Neural cell (in vitro differentiated cells): Measurements from ENCODE around the gene NDUFAF3. TPM values are rescaled to one million over a fixed set of nuclear protein-coding genes. Genes with fewer than 3 reads are reported as not detected.
A peak's percentile ranks its signal among the peaks of the same experiment; 100 is the strongest.

Source experiments
- H2AFZ ChIP-seq: fragments of 200-600, 300-800 bp; sonication (generic), shearing (Covaris generic); 2 replicates; pipeline ENCODE4 v1.6.0; 2014; ENCODE audit warnings: low read depth, mild to moderate bottlenecking, antibody characterized with exemption, low read length, moderate library complexity
- H3F3A ChIP-seq: fragments of 200-600 bp; shearing (Covaris generic); 2 replicates; pipeline ENCODE4 v1.6.1; 2016; ENCODE audit warnings: mild to moderate bottlenecking, moderate library complexity, mixed read lengths, antibody characterized with exemption, low read length; ENCODE audit not compliant: insufficient read depth, poor library complexity, severe bottlenecking
- H3K27ac ChIP-seq: fragments of 200-600, 300-800 bp; sonication (generic), shearing (Covaris generic); 2 replicates; pipeline ENCODE4 v1.5.1; 2014; ENCODE audit warnings: mild to moderate bottlenecking, low read length, moderate library complexity
- H3K27me3 ChIP-seq: fragments of 300-800, 200-600 bp; sonication (generic), shearing (Covaris generic); 2 replicates; pipeline ENCODE4 v1.6.0; 2014; ENCODE audit warnings: mild to moderate bottlenecking, low read depth, low read length, moderate library complexity; ENCODE audit not compliant: insufficient read depth
- H3K36me3 ChIP-seq: fragments of 300-800, 200-600 bp; sonication (generic), shearing (Covaris generic); 2 replicates; pipeline ENCODE4 v1.5.1; 2014; ENCODE audit warnings: mild to moderate bottlenecking, antibody characterized with exemption, low read length, moderate library complexity; ENCODE audit not compliant: insufficient read depth
- H3K4me2 ChIP-seq: fragments of 300-800, 200-600 bp; sonication (generic), shearing (Covaris generic); 2 replicates; pipeline ENCODE4 v1.6.0; 2014; ENCODE audit warnings: mild to moderate bottlenecking, low read length
- H3K4me3 ChIP-seq: fragments of 300-800, 200-600 bp; sonication (generic), shearing (Covaris generic); 2 replicates; pipeline ENCODE4 v1.5.1; 2014; ENCODE audit warnings: mild to moderate bottlenecking, low read length, moderate library complexity
- H3K79me2 ChIP-seq: fragments of 200-600 bp; shearing (Covaris generic); replicated peaks from 2 replicates; pipeline ENCODE4 v1.6.0; 2014; ENCODE audit warnings: mild to moderate bottlenecking, low read length, moderate library complexity; ENCODE audit not compliant: insufficient read depth
- H3K9ac ChIP-seq: fragments of 300-800, 200-600 bp; sonication (generic), shearing (Covaris generic); 2 replicates; pipeline ENCODE4 v1.6.1; 2016; ENCODE audit warnings: mild to moderate bottlenecking, low read length, mixed read lengths
- H3K9me2 ChIP-seq: fragments of 200-600 bp; shearing (Covaris generic); 2 replicates; pipeline ENCODE4 v1.6.1; 2016; ENCODE audit warnings: mild to moderate bottlenecking, low read length, mixed read lengths; ENCODE audit not compliant: insufficient read depth
- H3K9me3 ChIP-seq: fragments of 200-600, 300-800 bp; sonication (generic), shearing (Covaris generic); 2 replicates; pipeline ENCODE4 v1.6.1; 2016; ENCODE audit warnings: mild to moderate bottlenecking, mixed run types, low read length, moderate library complexity, mixed read lengths
- H4K20me1 ChIP-seq: fragments of 200-600 bp; shearing (Covaris generic); 2 replicates; pipeline ENCODE4 v1.6.1; 2016; ENCODE audit warnings: mild to moderate bottlenecking, mixed run types; ENCODE audit not compliant: insufficient read depth
- EP300 ChIP-seq: fragments of 450-650 bp; conservative IDR thresholded peaks from 2 replicates; pipeline ENCODE4 v1.6.1; 2014; ENCODE audit warnings: antibody characterized with exemption, mild to moderate bottlenecking, moderate library complexity; ENCODE audit not compliant: poor library complexity, severe bottlenecking
- EZH2 ChIP-seq: fragments of 200-600, 300-800 bp; shearing (Covaris generic), sonication (generic); IDR thresholded peaks from 2 replicates; pipeline ENCODE4 v1.6.1; 2014; ENCODE audit warnings: antibody characterized with exemption, low read length, borderline replicate concordance, mild to moderate bottlenecking; ENCODE audit not compliant: insufficient read depth, poor library complexity, severe bottlenecking
- MXI1 ChIP-seq: fragments of 450-650 bp; conservative IDR thresholded peaks from 2 replicates; pipeline ENCODE4 v1.6.1; 2014; ENCODE audit warnings: antibody characterized with exemption, mild to moderate bottlenecking; ENCODE audit not compliant: poor library complexity, severe bottlenecking
- POLR2AphosphoS5 ChIP-seq: IDR thresholded peaks from 2 replicates; pipeline ENCODE4 v1.6.1; 2012
- RAD21 ChIP-seq: fragments of 450-650 bp; conservative IDR thresholded peaks from 2 replicates; pipeline ENCODE4 v1.6.1; 2014; ENCODE audit warnings: antibody characterized with exemption, mild to moderate bottlenecking, moderate library complexity
- SMC3 ChIP-seq: fragments of 450-650 bp; conservative IDR thresholded peaks from 2 replicates; pipeline ENCODE4 v1.6.1; 2014; ENCODE audit warnings: antibody characterized with exemption, mild to moderate bottlenecking, moderate library complexity; ENCODE audit not compliant: poor library complexity
- TAF1 ChIP-seq: IDR thresholded peaks from 2 replicates; pipeline ENCODE4 v1.6.1; 2012; ENCODE audit warnings: low read depth
- polyA plus RNA-seq: library from polyadenylated mRNA; depleted of rRNA; stranded (reverse); fragments of >200 nt; gene quantifications from 2 replicates; pipeline ENCODE4 v1.2.3, GENCODE V29; 2014
- TF ChIP-seq, protein P1 (sequence below): IDR thresholded peaks from 2 replicates; pipeline ENCODE4 v1.6.1; 2012; ENCODE audit warnings: borderline replicate concordance
- TF ChIP-seq, protein P2 (sequence below): fragments of 450-650 bp; IDR thresholded peaks from 2 replicates; pipeline ENCODE4 v1.5.1; 2014; ENCODE audit warnings: antibody characterized with exemption, mild to moderate bottlenecking, moderate library complexity; ENCODE audit not compliant: poor library complexity, severe bottlenecking

Gene NDUFAF3
- polyA plus RNA-seq, 1 donor from 2014 or later = 36.2 TPM

DNA sequence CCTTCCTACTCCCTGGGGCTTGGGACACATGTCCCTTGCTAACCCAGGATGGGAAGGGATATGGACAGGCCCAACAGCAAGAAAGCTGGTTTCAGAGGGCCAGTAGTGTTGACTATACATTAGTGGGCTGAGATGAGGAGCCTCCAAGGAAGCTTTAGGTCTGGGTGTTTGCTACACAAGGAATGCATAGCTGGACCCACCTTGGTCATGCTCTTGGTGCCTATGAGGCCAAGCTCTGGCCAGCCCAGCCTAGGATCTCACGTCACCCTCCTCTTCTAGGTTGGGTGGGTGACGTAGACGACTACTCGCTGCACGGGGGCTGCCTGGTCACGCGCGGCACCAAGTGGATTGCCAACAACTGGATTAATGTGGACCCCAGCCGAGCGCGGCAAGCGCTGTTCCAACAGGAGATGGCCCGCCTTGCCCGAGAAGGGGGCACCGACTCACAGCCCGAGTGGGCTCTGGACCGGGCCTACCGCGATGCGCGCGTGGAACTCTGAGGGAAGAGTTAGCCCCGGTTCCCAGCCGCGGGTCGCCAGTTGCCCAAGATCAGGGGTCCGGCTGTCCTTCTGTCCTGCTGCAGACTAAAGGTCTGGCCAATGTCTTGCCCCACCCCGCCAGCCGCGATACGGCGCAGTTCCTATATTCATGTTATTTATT, 15.4 kb upstream of the NDUFAF3 start:
- Histone ChIP-seq H3K9me2 (no peaks in the 10 kb centered on the region), H2AFZ (peak overlapping the region; percentile 56), H3K4me3 (peak overlapping the region; percentile 100), H4K20me1 (peaks cover 4% of the 10 kb centered on the region), H3K9me3 (no peaks in the 10 kb centered on the region), H3K36me3 (no peaks in the 10 kb centered on the region), H3F3A (no peaks in the 10 kb centered on the region), H3K27me3 (no peaks in the 10 kb centered on the region), H3K9ac (peak overlapping the region; percentile 100), H3K27ac (peak overlapping the region; percentile 69), H3K79me2 (peaks cover 31% of the 10 kb centered on the region), H3K4me2 (peak overlapping the region; percentile 73)
- TF ChIP-seq, protein P1, sequence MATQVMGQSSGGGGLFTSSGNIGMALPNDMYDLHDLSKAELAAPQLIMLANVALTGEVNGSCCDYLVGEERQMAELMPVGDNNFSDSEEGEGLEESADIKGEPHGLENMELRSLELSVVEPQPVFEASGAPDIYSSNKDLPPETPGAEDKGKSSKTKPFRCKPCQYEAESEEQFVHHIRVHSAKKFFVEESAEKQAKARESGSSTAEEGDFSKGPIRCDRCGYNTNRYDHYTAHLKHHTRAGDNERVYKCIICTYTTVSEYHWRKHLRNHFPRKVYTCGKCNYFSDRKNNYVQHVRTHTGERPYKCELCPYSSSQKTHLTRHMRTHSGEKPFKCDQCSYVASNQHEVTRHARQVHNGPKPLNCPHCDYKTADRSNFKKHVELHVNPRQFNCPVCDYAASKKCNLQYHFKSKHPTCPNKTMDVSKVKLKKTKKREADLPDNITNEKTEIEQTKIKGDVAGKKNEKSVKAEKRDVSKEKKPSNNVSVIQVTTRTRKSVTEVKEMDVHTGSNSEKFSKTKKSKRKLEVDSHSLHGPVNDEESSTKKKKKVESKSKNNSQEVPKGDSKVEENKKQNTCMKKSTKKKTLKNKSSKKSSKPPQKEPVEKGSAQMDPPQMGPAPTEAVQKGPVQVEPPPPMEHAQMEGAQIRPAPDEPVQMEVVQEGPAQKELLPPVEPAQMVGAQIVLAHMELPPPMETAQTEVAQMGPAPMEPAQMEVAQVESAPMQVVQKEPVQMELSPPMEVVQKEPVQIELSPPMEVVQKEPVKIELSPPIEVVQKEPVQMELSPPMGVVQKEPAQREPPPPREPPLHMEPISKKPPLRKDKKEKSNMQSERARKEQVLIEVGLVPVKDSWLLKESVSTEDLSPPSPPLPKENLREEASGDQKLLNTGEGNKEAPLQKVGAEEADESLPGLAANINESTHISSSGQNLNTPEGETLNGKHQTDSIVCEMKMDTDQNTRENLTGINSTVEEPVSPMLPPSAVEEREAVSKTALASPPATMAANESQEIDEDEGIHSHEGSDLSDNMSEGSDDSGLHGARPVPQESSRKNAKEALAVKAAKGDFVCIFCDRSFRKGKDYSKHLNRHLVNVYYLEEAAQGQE = no peak
- TF ChIP-seq TAF1 (no peak), POLR2AphosphoS5 (no peak), RAD21 (no peak), EZH2 (no peak), EP300 (no peak), SMC3 (no peak), MXI1 (no peak)
- TF ChIP-seq, protein P2, sequence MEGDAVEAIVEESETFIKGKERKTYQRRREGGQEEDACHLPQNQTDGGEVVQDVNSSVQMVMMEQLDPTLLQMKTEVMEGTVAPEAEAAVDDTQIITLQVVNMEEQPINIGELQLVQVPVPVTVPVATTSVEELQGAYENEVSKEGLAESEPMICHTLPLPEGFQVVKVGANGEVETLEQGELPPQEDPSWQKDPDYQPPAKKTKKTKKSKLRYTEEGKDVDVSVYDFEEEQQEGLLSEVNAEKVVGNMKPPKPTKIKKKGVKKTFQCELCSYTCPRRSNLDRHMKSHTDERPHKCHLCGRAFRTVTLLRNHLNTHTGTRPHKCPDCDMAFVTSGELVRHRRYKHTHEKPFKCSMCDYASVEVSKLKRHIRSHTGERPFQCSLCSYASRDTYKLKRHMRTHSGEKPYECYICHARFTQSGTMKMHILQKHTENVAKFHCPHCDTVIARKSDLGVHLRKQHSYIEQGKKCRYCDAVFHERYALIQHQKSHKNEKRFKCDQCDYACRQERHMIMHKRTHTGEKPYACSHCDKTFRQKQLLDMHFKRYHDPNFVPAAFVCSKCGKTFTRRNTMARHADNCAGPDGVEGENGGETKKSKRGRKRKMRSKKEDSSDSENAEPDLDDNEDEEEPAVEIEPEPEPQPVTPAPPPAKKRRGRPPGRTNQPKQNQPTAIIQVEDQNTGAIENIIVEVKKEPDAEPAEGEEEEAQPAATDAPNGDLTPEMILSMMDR = no peak

GRCh38 chr3:49007068-49007770, 14.7 kb upstream of the NDUFAF3 start, which contains the start of gene WDR6:
Gene WDR6, plus strand, starts transcription at chr3:49007391. Its CDS starts 41 bp downstream, at chr3:49007432.
- Histone ChIP-seq H2AFZ (peak within 1 kb of the TSS; percentile 65), H3K4me3 (peak within 1 kb of the TSS; percentile 100), H4K20me1 (peaks cover 4% of the 10 kb centered on the region), H3K36me3 (no peaks in the 10 kb centered on the region), H3K79me2 (peaks cover 38% of the 10 kb centered on the region), H3K4me2 (peak within 1 kb of the TSS; percentile 83), H3K9ac (peak within 1 kb of the TSS; percentile 100), H3K27ac (peak within 1 kb of the TSS; percentile 95), H3K9me2 (no peaks in the 10 kb centered on the region), H3F3A (no peaks in the 10 kb centered on the region), H3K9me3 (no peaks in the 10 kb centered on the region), H3K27me3 (no peaks in the 10 kb centered on the region)
- TF ChIP-seq, protein P1 = peak; percentile 97
- TF ChIP-seq POLR2AphosphoS5 (peak; percentile 98), SMC3 (peak; percentile 56), EP300 (peak; percentile 61), EZH2 (no peak), RAD21 (peak; percentile 53), MXI1 (peak; percentile 85), TAF1 (peak; percentile 74)
- TF ChIP-seq, protein P2 = peak; percentile 76
